ENCODE data around the gene OSTN. TPM values are rescaled to one million over a fixed set of nuclear protein-coding genes. Genes with fewer than 3 reads are reported as not detected.

The OSTN gene
- total RNA-seq, 1 donor from 2014 or later = 3.8 TPM

GRCh38 chr3:191292243-191293015 lies 93.4 kb downstream of the OSTN start:
- Mint-ChIP-seq H3K36me3 (ENCODE audit: unreplicated experiment) (no peaks in the 10 kb centered on the region), H3K9me3 (ENCODE audit: unreplicated experiment) (no peaks in the 10 kb centered on the region), H3K4me1 (ENCODE audit: low read depth, unreplicated experiment) (no peaks in the 10 kb centered on the region), H3K27me3 (ENCODE audit: unreplicated experiment) (no peaks in the 10 kb centered on the region), H3K4me3 (ENCODE audit: unreplicated experiment) (no peak overlapping the region), H3K27ac (ENCODE audit: unreplicated experiment) (no peak overlapping the region)
- TF ChIP-seq CTCF (IDR thresholded peaks at IDR 0.05; ENCODE audit: partially characterized antibody, unreplicated experiment) = no peak
- no peak for DNase-seq

- no peak for TF ChIP-seq CTCF (IDR thresholded peaks at IDR 0.05; ENCODE audit: partially characterized antibody, unreplicated experiment)
These were observed 95.2 kb downstream of the OSTN start for GRCh38 chr3:191294291-191294690.

GRCh38 chr3:191296041-191296541 lies 97.0 kb downstream of the OSTN start:
- Mint-ChIP-seq H3K4me1 (ENCODE audit: low read depth, unreplicated experiment) (no peaks in the 10 kb centered on the region), H3K36me3 (ENCODE audit: unreplicated experiment) (no peaks in the 10 kb centered on the region), H3K27ac (ENCODE audit: unreplicated experiment) (no peak overlapping the region), H3K4me3 (ENCODE audit: unreplicated experiment) (no peak overlapping the region), H3K9me3 (ENCODE audit: unreplicated experiment) (no peaks in the 10 kb centered on the region), H3K27me3 (ENCODE audit: unreplicated experiment) (no peaks in the 10 kb centered on the region)
- DNase-seq = no peak
- no peak for TF ChIP-seq CTCF (IDR thresholded peaks at IDR 0.05; ENCODE audit: partially characterized antibody, unreplicated experiment)

More at GRCh38 chr3:191294291-191294690, 95.2 kb downstream of the OSTN start:
- Mint-ChIP-seq H3K4me3 (ENCODE audit: unreplicated experiment) (no peak overlapping the region), H3K4me1 (ENCODE audit: low read depth, unreplicated experiment) (no peaks in the 10 kb centered on the region), H3K9me3 (ENCODE audit: unreplicated experiment) (no peaks in the 10 kb centered on the region), H3K27ac (ENCODE audit: unreplicated experiment) (no peak overlapping the region), H3K27me3 (ENCODE audit: unreplicated experiment) (no peaks in the 10 kb centered on the region), H3K36me3 (ENCODE audit: unreplicated experiment) (no peaks in the 10 kb centered on the region)
- no peak for DNase-seq

GRCh38 chr3:191298846-191299245 lies 99.8 kb downstream of the OSTN start:
- H3K27ac Mint-ChIP-seq (ENCODE audit: unreplicated experiment) = no peak overlapping the region

More at GRCh38 chr3:191298846-191299245, 99.8 kb downstream of the OSTN start:
- H3K9me3 Mint-ChIP-seq (ENCODE audit: unreplicated experiment) = no peaks in the 10 kb centered on the region
- peaks cover 6% of the 10 kb centered on the region for H3K4me1 Mint-ChIP-seq (ENCODE audit: low read depth, unreplicated experiment)
- H3K36me3 Mint-ChIP-seq (ENCODE audit: unreplicated experiment) = no peaks in the 10 kb centered on the region
- no peak for DNase-seq
- TF ChIP-seq CTCF (IDR thresholded peaks at IDR 0.05; ENCODE audit: partially characterized antibody, unreplicated experiment) = no peak
- H3K27me3 Mint-ChIP-seq (ENCODE audit: unreplicated experiment) = no peaks in the 10 kb centered on the region
- H3K4me3 Mint-ChIP-seq (ENCODE audit: unreplicated experiment) = no peak overlapping the region

All from glutamatergic neuron (in vitro differentiated cells).